KMS-11 (cell line): ENCODE results near the gene THTPA.

Experiments used
- H2AFZ ChIP-seq: fragments of 200-600 bp; sonication (generic); 2 replicates; pipeline ENCODE4 v1.6.1; 2016; ENCODE audit warnings: antibody characterized with exemption, mixed run types, low read depth
- H3K27ac ChIP-seq: fragments of 200-600 bp; sonication (generic); 2 replicates; pipeline ENCODE4 v1.6.1; 2016; ENCODE audit warnings: mild to moderate bottlenecking, mixed run types
- H3K27me3 ChIP-seq: fragments of 200-600 bp; sonication (generic); 2 replicates; pipeline ENCODE4 v1.6.1; 2017; ENCODE audit warnings: mild to moderate bottlenecking, low read depth, mixed run types, moderate library complexity; ENCODE audit not compliant: insufficient read depth
- H3K36me3 ChIP-seq: fragments of 200-600 bp; sonication (generic); 2 replicates; pipeline ENCODE4 v1.6.1; 2017; ENCODE audit warnings: mild to moderate bottlenecking, mixed run types; ENCODE audit not compliant: insufficient read depth
- H3K4me1 ChIP-seq: fragments of 200-600 bp; sonication (generic); 2 replicates; pipeline ENCODE4 v1.6.1; 2016; ENCODE audit warnings: mild to moderate bottlenecking, low read depth, mixed run types; ENCODE audit not compliant: poor library complexity, severe bottlenecking
- H3K4me2 ChIP-seq: fragments of 200-600 bp; sonication (generic); 2 replicates; pipeline ENCODE4 v1.7.0; 2016; ENCODE audit warnings: mild to moderate bottlenecking, mixed run types
- H3K4me3 ChIP-seq: fragments of 200-600 bp; sonication (generic); IDR thresholded peaks from 2 replicates; pipeline ENCODE4 v1.6.1; 2017; ENCODE audit warnings: low read depth, low read length, mixed read lengths; ENCODE audit not compliant: insufficient read depth
- H3K79me2 ChIP-seq: fragments of 200-600 bp; sonication (generic); 2 replicates; pipeline ENCODE4 v1.6.1; 2016; ENCODE audit warnings: low read depth, mixed run types; ENCODE audit not compliant: insufficient read depth
- H3K9ac ChIP-seq: fragments of 200-600 bp; sonication (generic); 2 replicates; pipeline ENCODE4 v1.6.1; 2016; ENCODE audit warnings: mild to moderate bottlenecking, mixed run types
- H4K20me1 ChIP-seq: fragments of 200-600 bp; sonication (generic); 2 replicates; pipeline ENCODE4 v1.6.1; 2016; ENCODE audit warnings: mild to moderate bottlenecking, mixed run types; ENCODE audit not compliant: insufficient read depth
- TF ChIP-seq, protein P1 (sequence below): fragments of 200-600 bp; sonication (generic); conservative IDR thresholded peaks from 2 replicates; pipeline ENCODE4 v1.6.1; 2017; ENCODE audit warnings: low read depth, mild to moderate bottlenecking, antibody characterized with exemption, low read length, moderate library complexity, mixed read lengths

The THTPA gene

DNA sequence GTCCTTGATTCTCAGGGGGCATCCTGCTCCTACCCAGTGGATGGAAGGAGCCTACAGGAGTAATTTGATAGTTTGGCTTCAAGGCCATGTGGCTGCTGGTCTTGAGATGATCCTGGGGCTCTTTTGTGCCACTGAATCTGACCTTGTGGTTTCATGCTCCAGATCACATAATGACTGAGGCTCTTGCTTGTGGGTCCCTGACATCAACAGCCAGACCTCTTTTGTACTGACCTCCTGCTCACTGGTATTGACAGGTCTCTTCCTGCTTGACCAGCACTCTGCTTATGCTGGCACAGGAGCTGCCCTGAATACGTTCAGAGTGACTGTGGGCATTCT is 45.7 kb downstream of the THTPA start:
- Histone ChIP-seq H3K4me2 (no peak overlapping the region), H3K9ac (no peak overlapping the region)
- TF ChIP-seq, protein P1, sequence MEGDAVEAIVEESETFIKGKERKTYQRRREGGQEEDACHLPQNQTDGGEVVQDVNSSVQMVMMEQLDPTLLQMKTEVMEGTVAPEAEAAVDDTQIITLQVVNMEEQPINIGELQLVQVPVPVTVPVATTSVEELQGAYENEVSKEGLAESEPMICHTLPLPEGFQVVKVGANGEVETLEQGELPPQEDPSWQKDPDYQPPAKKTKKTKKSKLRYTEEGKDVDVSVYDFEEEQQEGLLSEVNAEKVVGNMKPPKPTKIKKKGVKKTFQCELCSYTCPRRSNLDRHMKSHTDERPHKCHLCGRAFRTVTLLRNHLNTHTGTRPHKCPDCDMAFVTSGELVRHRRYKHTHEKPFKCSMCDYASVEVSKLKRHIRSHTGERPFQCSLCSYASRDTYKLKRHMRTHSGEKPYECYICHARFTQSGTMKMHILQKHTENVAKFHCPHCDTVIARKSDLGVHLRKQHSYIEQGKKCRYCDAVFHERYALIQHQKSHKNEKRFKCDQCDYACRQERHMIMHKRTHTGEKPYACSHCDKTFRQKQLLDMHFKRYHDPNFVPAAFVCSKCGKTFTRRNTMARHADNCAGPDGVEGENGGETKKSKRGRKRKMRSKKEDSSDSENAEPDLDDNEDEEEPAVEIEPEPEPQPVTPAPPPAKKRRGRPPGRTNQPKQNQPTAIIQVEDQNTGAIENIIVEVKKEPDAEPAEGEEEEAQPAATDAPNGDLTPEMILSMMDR = no peak

DNA sequence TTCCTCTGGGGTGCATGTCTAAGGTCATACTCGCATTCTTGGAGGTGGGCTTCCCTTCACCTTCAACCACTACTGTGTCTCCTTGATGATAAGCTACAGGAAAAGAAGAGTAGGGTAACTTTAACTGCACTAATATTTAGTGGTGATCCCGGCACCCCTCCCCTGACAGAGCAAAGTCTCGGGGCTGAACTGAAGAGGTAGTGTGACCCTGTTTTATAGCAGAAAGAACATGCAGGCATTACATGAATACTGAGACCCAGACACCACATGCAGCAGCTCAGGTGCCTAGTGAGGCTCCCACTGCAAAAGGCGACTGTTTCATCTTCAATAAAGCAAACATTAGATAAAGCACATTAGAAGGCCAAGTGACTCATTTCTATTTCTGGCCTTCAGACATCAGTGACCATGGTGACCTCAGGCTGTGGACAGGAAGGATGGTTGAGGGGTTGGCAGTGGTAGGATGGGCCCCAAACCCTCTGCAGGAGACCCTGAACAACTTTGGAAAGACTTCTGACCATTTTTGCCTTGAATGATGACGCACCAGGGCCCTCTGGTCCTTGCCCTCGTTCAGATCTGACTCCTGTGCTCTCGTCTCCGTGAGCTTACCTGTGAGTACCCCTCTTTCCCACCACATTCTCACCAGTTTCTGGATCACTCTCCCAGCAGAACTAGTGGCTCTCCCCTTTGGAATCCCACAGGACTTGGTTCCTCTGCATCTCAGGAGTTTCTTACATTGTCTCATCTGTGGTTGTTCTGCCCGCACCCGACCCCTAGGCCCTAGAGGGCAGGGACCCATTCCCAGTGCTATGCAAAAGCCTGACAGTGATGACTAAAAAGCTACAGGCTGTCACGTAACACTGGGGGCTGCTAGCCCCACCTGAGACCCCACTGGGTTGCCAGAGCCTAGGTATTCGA is 46.4 kb downstream of the THTPA start:
- Histone ChIP-seq H2AFZ (no peak overlapping the region), H3K27ac (no peak overlapping the region), H3K27me3 (no peaks in the 10 kb centered on the region), H3K4me2 (no peak overlapping the region), H3K36me3 (no peaks in the 10 kb centered on the region), H3K9ac (no peak overlapping the region), H3K79me2 (no peaks in the 10 kb centered on the region), H3K4me1 (no peaks in the 10 kb centered on the region), H3K4me3 (no peak overlapping the region), H4K20me1 (no peaks in the 10 kb centered on the region)
- TF ChIP-seq, protein P1 = no peak

More for the DNA sequence above, 45.7 kb downstream of the THTPA start:
- Histone ChIP-seq H3K36me3 (no peaks in the 10 kb centered on the region), H3K27me3 (no peaks in the 10 kb centered on the region), H2AFZ (no peak overlapping the region), H3K79me2 (no peaks in the 10 kb centered on the region), H3K4me1 (no peaks in the 10 kb centered on the region), H3K27ac (no peak overlapping the region), H4K20me1 (no peaks in the 10 kb centered on the region), H3K4me3 (no peak overlapping the region)

DNA sequence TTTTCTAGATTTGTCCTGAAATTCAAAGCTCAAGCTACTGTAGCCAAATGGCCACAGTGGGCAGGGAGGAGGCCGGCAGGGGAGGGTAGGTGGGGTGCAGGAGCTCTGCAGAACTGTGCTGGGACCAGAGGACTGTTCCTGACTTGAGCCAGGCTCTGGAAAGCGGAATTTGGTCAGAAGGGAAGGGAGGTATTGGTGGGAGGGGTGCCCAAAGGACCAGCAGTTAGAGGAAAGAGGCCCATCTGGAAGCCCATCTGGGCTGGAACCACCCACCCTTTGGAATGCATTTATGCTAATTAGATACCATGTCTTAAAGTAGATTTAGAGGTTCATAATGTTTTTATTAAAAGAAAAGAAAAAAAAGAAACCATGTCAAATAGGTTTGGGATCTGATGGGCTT is 47.0 kb downstream of the THTPA start:
- Histone ChIP-seq H3K4me1 (no peaks in the 10 kb centered on the region), H3K36me3 (no peaks in the 10 kb centered on the region), H3K9ac (no peak overlapping the region), H3K4me3 (no peak overlapping the region), H3K4me2 (no peak overlapping the region), H3K27me3 (no peaks in the 10 kb centered on the region), H3K27ac (no peak overlapping the region), H4K20me1 (no peaks in the 10 kb centered on the region), H2AFZ (no peak overlapping the region), H3K79me2 (no peaks in the 10 kb centered on the region)
- TF ChIP-seq, protein P1 = no peak

DNA sequence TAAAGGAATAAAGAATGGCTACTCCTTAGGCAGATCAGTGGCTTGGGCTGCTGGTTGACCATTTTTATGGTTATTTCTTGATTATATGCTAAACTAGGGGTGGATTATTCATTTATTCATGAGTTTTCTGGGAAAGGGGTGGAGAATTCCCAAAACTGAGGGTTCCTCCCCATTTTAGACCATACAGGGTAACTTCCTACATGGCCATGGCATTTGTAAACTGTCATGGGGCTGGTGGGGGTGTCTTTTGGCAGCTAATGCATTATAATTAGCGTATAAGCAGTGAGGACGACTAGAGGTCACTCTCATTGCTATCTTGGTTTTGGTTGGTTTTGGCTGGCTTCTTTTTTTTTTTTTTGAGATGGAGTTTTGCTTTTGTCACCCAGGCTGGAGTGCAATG is 48.1 kb downstream of the THTPA start:
- Histone ChIP-seq H3K79me2 (no peaks in the 10 kb centered on the region), H2AFZ (no peak overlapping the region), H3K4me2 (no peak overlapping the region), H3K4me1 (no peaks in the 10 kb centered on the region), H3K4me3 (no peak overlapping the region), H4K20me1 (no peaks in the 10 kb centered on the region), H3K36me3 (no peaks in the 10 kb centered on the region), H3K27ac (no peak overlapping the region), H3K9ac (no peak overlapping the region), H3K27me3 (no peaks in the 10 kb centered on the region)
- TF ChIP-seq, protein P1 = no peak
